ENCODE data around the gene NOL4L.

The NOL4L gene

GRCh38 chr20:32559753-32560380, 25.3 kb downstream of the NOL4L start:
- DNase-seq: no peak

- DNase-seq: no peak
Measured at GRCh38 chr20:32559205-32559752, 25.9 kb downstream of the NOL4L start.

DNA sequence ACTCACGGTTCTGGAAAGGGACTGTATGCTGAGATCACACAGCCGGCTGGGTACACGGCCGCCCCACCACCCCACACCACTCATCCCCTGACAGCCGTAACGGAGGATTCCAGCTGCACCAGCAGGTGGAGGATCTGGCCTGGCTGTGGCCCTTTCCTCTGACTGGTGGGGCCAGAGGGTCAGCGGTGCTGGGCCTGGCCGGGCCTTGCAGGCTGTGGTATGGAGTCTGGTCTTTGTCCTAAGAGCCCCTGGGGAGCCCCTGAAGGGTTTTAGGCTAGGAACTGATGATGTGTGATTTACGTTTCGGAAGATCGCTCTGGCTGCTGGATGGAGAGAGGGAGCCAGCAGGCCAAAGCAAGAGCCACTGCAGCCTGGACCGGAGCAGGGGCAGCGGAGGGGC, 26.6 kb downstream of the NOL4L start:
- DNase-seq: no peak

DNA sequence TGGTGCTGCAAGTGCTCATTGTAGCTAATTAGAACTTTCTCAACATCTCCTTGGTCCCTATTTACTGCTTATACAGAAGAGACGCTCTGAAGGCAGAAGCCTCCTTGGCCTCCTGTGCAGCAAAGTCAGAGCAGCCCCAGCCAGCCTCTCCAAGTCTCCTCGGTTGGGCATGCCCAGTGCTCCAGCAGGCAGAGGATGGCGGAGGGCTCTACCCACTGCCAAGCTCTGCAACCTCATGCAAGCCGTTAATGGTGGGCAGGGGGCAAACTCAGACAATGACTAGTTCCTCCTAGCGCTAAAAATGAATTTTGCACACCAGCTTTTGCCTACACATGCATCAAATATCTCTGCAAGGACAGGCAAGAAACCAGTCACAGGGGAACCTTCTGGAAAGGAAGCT, 27.8 kb downstream of the NOL4L start:
- no peak for DNase-seq

- no peak for DNase-seq
Measured at GRCh38 chr20:32556312-32557184, 28.6 kb downstream of the NOL4L start.

DNA sequence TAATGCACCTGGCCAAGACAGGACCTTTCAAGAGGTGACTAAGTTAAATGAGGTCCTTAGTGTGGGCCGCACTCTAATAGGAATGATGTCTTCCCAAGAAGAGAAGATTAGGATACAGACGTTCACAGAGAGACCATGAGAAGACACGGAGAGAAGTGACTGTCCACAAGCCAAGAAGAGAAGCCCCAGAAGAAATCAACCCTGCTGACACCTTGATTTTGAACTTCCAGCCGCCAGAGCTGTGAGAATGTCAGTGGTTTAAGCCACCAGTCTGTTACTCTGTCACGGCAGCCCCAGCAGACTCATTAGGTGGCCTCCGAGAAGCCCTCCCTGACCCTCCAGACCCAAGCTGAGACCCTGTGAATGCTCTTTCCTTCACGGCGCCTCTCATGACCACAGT, 29.5 kb downstream of the NOL4L start:
- DNase-seq: no peak

GRCh38 chr20:32554965-32555289, 30.2 kb downstream of the NOL4L start:
- no peak for DNase-seq

- no peak for DNase-seq
Measured at GRCh38 chr20:32553618-32554017, 31.5 kb downstream of the NOL4L start.

- DNase-seq: no peak
Measured at GRCh38 chr20:32551693-32552092, 33.4 kb downstream of the NOL4L start.

DNA sequence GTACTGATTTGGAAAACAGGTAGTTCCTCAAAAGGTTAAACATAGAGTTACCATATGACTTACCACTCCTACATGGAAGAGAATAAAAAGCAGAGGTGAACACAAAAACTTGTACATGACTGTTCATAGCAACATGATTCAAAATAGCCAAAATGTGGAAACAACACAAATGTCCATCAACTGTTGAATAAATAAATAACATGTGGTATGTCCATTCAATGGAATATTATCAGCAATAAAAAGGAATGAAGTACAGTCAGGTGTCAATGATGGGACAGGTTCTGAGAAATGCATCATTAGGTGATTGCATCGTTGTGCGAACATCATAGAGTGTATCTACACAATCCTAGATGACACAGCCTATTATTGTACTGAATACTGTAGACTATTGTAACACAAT, 35.3 kb downstream of the NOL4L start:
- DNase-seq: no peak

GRCh38 chr20:32547753-32548034, 37.4 kb downstream of the NOL4L start:
- no peak for DNase-seq

DNA sequence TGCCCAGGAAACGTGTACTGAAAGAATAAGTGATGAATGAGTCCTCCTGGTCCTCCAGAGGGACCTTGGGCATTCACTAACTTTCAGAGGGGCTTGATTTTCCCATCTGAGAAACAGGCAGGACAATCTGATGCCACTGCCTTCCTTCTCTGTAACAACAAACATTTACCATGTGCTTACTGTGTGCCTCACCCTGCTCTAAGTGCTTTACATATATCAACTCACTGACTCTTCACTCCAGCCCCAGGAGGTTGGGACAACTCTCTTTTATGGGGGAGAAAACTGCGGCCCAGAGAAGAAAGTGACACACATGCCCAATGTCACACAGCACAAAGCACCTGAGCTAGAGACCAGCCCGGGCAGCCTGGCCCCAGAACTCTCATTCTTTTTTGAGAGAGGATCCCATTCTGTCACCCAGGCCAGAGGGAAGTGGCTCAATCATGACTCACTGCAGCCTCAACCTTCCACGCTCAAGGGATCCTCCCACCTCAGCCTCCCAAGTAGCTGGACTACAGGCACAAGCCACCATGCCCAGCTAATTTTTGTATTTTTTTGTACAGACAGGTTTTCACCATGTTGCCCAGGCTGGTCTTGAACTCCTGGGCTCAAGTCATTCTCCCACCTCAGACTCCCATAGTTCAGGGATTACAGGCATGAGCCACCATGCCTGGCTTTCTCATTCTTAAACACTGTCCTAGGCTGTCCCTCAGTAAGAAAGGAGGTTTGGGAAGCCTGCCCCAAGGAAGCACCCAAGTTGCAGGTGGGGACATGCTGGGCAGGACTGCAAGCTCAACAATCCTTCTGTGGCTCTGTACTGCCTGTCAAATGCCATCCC, 38.0 kb downstream of the NOL4L start:
- DNase-seq: no peak

GRCh38 chr20:32544893-32545840, 40.0 kb downstream of the NOL4L start:
- DNase-seq: no peak

GRCh38 chr20:32544260-32544722, 40.8 kb downstream of the NOL4L start:
- DNase-seq: no peak

- DNase-seq: no peak
Measured at GRCh38 chr20:32543570-32544259, 41.4 kb downstream of the NOL4L start.

- DNase-seq: no peak
Measured at GRCh38 chr20:32542259-32542615, 42.9 kb downstream of the NOL4L start.

DNA sequence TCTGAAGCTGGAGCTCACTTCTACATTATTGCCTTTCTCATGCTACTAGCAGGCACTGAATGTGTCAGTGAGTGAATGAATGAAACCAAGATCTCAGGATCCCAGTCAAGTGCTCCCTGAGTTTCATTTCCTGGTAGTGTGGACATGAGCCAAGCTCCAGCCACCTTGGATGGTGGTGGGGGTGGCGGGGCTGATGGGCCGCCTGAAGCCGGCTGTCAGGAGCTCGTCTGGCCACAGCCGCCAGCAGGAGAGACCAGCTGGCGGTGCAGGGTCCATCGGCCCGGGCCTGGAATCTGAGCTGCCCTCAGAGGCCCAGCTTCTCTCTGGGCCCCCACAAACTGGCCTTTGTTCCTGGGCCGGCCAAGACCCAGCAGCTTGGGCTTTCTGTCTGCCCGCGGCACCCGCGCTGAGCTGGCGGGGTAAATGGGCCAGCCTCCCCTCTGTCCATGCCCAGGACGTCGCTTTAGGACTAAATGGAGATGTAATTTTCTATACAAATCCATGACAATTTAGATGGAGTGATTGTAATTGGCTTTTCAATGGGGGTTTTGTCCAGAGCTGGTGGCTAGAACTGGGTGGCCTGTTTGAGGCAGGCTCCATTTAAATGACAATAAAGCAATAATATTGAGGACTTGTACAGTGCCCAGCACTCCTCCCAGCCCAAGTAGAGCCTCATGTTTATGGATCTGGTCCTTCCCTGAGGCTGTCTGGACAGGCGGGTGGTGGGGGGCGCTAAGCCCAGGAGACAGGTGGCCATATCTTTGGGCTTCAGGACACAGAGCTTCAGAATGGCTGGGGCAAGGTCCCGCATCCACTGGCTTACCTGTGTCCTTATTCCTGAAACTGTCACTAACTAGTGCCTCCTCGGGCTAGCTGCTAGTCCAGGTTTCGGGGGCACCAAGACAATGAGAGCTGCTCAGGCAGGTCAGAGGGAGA, 43.5 kb downstream of the NOL4L start:
- peak; percentile 35 to 58 for DNase-seq

DNA sequence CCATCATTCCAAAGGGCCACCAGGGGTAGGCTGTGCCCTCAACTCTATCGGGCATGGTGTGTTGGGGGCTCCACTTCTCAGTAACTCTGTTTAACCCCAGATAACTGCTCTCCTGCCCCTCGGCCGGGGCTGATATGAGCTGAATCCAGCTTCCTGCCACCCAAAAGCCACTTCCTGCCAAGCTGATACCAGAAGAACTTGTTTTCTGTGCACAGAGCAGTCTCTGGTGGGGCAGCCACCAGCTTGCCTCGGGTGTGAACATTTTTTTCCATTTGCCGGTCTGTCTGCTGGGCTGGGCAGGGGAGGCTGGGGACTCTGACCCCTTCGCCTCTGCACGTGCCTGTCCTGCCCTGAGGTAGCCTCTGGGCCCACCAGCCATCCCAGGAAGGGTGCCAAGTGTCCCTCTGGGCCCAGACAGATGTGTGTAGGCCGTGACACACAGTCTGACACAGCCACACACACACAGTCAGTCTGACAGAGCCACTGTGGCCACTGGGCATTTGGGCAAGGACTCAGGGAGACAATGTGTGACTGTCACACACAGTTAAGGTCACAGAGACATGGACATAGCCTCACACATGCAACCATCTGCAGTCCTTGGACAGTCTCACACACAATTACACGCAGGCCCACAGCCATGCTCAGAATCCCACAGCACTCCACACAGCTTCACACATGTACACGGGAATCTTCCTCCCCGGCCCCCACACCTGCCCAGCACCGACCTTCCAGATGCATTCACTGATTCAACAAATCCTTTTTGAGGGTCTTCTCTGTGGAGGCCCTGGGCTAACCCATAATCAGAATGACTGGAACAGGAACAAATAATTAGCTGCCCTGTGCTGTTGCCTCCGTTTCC, 45.1 kb downstream of the NOL4L start:
- no peak for DNase-seq

- no peak for DNase-seq
Measured at GRCh38 chr20:32539026-32539816, 45.9 kb downstream of the NOL4L start.

Measured in hippocampal formation (tissue), 2 donors.